NCI-H2029 treated with DMSO at 0.1 percent for 48 hours (cell line): ENCODE data around the gene PPM1L.

Source experiments
- DNase-seq: peaks from one replicate; lab custom pipeline; 2025; lab: John Stamatoyannopoulos, UW

PPM1L gene

GRCh38 chr3:160856450-160856849, 100.4 kb downstream of the PPM1L start:
- no peak for DNase-seq

DNA sequence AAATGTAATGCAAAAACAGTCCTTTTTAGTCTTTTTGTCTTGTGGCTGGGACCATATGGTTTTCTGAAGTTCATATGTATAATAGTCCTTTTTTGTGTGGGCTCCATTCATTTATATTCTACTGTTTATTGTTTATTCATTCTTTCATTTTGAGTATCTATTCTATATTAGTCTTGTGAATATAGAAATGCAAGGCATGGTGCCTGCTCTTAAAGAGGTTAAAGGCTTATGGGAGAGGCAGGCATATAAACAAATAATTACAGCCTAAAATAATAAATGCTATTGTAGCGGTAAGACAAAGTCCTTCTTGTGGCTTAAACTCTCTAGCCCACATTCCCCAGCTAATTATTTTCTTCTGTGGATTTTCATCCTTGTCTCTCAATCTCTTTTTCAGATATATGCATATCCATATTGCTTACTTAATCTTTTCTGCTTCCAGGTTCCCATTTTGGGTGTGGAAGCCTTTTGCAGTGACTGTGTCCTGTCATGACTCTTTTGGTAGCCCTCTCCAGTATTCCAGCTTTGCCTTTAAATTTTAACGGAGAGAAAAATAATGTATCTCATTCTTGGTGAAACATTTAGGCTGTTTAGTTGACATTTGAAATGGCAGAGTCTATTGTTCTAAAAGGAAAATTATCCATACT, 101.6 kb downstream of the PPM1L start:
- DNase-seq: no peak

DNA sequence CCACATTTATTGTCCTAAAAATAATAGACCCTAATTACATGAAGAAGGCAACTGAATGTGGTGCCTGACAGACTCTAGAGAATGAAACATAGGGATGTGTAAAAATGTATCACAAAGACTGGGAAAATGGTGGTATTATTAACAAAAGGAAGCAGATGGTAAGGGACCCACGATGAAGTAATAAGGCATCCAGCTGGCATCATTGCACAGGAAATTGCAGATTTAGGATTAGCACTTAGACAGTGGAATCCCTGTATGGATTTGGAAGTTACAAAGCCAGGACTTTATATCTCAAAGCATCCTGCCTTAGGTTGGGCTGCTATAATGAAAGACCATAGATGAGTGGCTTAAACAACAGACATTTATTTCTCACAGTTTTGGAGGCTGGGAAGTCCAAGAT, 104.3 kb downstream of the PPM1L start:
- DNase-seq: no peak

GRCh38 chr3:160869825-160870224, 113.8 kb downstream of the PPM1L start:
- DNase-seq: peak; percentile 60

GRCh38 chr3:160870327-160870726, 114.3 kb downstream of the PPM1L start:
- peak; percentile 46 for DNase-seq

- no peak for DNase-seq
Measured at GRCh38 chr3:160874736-160875135, 118.7 kb downstream of the PPM1L start.

DNA sequence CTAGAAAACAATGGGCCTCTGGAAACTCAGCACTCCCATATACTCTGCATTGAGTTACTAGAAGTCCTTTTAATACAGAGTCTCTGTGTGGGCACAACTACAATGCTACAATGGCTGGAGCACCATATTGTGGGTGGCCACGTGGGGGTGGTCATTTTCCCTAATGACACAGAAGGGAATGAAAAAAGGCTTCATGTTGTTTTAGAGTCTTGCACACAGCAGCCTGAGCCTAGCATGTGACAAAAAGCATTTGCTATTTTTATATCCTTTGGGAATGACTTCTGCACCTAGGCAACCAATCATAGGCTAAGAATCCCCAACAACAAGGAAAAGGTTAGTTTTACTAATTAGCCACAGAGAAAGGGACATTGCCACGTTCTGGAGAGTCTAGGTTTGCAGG, 120.6 kb downstream of the PPM1L start:
- no peak for DNase-seq

DNA sequence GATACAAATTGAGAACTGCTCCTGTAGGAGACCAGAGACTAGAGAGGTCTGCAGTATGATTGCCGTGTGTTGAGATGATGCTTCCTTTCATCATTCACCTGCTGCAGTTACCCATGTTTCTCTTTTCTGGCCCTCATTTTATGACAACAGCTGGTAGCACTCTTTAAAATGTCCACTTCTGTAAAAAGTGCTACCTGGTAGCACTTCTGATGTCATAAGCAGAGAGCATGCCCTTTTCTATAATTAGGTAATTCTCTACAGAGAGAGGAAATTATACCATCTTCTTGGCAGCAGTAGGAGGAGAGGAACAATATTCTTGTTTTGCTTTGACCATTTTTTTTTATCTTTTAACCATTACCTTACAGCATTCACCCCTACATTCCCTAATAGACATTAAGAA, 123.8 kb downstream of the PPM1L start:
- no peak for DNase-seq

DNA sequence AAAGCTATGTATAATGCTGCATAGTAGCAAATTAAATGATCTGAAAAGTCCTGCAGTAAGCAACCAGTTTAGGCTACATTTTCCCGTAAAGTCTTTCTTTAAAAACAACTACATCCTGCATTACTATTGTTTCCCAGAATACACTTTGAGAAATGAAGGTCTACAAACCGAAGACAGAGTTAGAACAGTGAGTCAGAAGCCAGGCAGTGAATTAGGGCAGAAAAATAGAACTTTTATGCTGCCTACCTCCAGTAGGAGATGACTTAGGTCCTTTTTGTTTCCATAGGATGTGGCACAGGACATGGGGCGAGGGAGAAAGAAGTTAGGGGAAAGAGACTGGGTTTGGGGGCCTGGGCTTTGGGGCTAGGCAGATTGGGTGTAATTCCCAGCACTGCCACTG, 127.3 kb downstream of the PPM1L start:
- no peak for DNase-seq

DNA sequence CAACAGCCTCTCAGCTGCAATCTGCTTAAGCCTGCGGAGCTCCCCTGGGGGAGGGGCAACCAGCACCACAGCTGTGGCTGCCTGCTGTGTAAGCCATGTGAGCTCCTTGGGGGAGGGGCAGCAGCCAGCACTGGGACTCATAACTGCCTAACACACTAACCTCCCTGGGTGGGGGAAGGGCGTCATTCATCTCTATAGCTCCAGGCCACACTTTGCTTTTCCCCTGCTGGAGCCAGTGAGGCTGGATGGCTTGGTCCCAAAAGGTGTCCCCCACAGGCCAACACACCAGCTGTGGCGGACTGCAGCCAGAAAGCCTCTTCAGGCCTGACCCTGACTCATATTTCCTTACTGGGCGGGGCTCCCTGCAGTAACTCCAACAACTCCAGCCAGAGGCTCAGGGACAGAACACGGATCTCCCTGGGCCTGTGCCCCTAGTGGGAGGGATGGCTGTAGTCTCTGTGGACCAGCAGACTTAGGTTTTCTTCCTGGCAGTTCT, 129.8 kb downstream of the PPM1L start:
- DNase-seq: peak; percentile 65

GRCh38 chr3:160886421-160886820, 130.4 kb downstream of the PPM1L start:
- no peak for DNase-seq

DNA sequence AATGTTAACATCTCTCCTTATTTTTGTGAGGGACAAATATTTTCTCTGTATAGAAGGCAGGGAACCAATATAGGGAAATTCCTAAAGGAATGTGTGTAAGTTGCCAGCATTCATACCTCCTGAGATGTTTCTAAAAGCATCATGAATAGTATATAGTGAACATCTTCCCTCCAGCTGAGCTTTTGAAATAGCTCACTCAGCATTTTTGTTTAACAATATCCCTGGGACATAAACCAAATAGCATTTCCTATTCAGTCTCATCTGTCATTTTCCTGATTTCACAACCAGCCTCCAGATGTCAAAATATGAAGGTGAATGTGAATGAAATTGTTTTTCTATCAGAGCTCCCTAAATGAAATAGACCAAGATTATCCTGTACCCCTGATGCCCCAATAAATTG, 137.2 kb downstream of the PPM1L start:
- no peak for DNase-seq

- no peak for DNase-seq
Measured at GRCh38 chr3:160904691-160905090, 148.7 kb downstream of the PPM1L start.

DNA sequence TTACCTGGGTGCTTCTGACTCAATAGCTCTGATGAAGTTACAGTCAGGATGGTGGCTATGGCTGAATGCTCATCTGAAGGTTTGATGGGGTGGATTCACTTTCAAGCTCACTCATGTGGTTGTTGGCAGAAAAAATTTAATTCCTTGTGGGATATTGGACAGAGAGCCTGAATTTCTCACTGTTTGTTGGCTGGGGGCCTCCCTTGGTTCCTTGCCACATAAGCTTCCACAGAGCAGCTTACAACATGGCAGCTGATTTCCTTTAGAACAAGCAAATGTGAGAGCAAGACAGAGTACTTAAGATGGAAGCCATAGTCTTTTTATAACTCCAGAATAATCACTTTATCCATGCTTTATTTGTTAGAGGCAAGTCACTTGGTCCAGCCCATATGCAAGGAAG, 150.6 kb downstream of the PPM1L start:
- no peak for DNase-seq

DNA sequence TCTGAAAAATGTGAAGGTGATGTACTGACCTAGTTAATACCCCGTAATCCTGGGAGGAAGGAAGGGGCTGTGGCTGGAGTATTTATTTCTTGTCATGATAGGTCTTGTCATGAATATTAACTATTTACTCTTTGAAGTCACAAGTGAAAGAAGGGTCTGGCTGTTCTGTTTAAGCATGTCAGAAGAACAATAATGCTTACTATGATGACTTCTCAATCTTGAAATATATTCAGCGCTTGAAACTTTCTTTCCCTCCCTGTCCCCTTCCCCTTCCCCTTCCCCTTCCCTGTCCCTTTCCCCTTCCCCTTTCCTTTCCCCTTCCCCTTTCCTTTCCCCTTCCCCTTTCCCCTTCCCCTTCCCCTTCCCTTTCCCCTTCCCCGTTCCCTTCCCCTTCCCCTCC, 153.9 kb downstream of the PPM1L start:
- DNase-seq: no peak

- no peak for DNase-seq
Measured at GRCh38 chr3:160911411-160911810, 155.4 kb downstream of the PPM1L start.

- DNase-seq: no peak
Measured at GRCh38 chr3:160916472-160916871, 160.4 kb downstream of the PPM1L start.

DNA sequence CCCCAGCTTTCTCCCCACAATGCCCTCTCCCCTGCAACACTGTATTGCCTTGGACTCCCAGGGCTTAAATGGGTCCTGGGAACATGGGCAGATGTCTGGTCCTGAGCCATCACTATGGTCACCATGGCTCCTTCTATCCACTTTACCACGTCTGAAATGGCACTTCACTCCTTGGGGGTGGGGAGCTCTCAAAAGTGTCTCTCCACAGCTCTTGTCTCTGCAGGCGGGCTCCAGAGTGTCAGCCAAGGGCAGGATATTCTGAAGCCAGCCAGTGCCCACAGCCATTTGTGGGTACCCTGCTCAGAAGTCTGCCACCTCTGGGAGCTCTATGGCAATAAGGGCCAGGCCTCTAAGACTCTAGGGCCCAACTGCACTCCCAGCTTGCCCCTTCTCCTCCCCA, 163.9 kb downstream of the PPM1L start:
- peak; percentile 5 for DNase-seq

DNA sequence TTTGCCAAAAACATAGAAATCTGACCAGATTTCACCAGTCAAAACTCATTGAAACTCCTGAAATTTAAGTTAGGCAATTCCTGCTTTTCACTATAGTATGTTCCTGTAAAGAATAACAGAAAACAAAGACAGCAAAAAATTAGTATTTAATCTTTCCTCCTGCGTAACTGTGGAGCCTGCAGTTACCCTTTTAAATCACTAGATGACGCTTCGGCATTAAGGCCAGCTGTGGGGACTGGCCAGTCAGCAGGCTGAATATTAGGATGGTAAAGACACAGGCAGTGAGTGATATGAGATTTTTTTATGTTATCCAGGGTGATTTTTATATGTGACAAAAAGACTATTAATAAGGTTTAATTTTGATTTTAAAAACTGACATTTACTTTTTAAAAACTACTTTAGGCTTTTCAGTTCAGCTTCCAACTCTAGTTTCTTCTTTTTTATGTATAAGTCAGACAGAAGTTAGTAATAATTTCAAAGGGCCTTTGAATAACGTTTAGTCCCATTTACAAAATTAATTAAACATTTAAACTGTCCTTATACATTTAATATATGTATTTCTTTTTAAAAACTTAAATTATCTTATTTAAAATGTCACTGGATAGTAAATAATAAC, 165.1 kb downstream of the PPM1L start:
- peak; percentile 1 for DNase-seq

- DNase-seq: no peak
Measured at GRCh38 chr3:160924776-160925175, 168.7 kb downstream of the PPM1L start.

- DNase-seq: no peak
Measured at GRCh38 chr3:160927620-160928019, 171.6 kb downstream of the PPM1L start.

- no peak for DNase-seq
Measured at GRCh38 chr3:160928183-160928726, 172.2 kb downstream of the PPM1L start.

GRCh38 chr3:160929595-160929994, 173.6 kb downstream of the PPM1L start:
- peak; percentile 1 for DNase-seq

GRCh38 chr3:160931474-160931873, 175.4 kb downstream of the PPM1L start:
- no peak for DNase-seq
